Stimulated activated CD8-positive, alpha-beta memory T cell treated with anti-CD3 and anti-CD28 coated beads, Interleukin-15, amount 100 ng/mL, for 1 hour (primary cell): ENCODE results near the gene RAB30.

Experiments
- DNase-seq: peaks from one replicate; pipeline ENCODE4 v3.0.0-alpha.2; 2020; ENCODE audit warnings: low read depth

The RAB30 gene

DNA sequence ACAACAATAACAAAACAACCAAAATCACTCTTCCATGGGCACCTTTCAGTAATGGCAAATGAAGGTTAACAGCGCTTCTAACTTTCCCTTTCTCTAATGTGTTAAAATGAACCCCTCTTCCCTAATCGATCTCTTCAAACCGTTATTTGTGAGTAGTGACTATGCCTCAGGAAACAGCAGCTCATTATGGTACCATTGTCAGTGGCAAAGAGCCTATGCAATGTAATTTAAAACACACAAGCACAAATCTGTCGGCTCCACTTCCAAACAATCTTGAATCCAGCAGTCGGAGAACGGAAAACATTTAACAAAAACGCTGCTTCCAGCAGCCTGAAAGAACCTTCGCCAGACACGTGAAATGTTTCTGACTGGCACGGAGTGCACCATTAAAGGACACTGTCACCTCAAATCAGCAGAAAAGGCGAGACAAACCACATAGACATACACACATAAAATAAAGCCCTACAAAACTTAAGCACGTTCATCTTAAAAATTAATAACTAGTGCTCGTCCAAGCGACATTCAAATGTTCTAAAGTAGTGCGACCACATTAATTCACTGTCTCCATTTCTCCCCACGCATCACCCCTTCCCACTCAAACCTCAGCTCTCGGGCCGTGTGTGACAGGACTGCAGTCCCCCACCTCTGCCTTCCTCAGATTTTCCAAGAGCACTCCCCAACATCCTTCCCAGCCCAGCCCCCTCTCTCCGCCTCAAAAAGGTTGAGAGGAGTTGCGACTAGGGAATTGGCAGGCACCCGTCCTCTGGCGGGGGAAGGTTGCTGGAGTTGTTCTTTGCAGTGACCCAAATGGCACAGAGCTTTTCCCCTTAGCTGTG is 748 bp downstream of the RAB30 start:
- no peak for DNase-seq

DNA sequence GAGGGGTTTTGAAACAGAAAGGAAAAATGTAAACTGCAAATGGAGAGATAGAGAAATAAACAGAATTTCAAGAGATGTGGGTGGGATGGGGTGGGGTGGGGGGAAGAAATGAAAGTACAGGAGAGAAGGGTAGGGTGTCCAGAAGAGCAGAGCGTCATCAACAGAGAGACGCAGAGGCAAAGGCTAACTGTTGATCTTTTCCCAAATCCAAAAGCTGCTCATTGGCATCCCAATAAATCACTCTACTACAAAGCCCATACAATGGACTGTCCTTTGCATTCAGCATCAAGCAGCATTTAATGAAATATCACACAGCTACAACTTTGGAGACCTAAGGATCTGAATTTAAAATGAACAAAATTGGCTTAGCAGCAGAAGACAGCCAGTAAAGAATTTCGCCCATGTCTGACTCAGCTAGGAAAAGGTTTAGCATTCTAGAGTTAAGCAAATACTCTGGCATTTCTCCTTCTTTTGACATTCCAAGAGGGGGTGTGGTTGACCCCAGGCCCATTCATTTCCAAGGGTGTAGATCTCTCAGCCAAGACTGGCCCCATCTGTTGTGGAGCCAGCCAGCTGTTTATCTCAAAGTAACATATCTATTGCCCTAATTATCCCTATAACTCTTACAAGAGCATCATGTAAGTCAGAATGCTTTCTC is 1.5 kb downstream of the RAB30 start:
- DNase-seq, result no peak

DNA sequence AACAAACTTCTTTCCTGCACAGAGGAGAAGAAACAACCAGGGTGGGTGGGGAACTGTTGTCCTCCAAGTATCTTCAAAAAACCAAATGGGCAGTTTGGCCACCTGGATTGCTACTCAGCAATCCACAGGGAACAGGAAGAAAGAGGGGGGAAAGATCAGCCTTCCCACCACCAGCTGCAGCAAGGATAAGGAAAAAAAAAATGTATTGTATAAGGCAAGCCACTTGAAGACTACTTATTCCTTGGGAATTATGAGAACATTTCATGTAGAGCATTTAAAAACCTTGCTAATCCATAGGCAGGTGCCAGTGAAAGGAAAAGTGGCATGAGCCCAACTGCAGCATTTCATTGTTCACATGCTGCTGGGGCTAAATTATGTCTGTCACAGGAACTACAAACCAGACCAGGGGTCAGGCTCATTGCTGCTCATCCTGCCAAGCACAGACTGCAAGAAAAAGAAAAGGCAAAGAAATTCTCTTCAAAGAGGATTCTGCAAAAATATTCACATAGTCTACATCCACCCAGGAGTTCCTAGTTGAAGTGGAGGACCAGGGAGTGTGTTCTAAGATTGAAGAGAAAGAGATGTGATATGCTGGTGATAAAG is 2.2 kb downstream of the RAB30 start:
- DNase-seq, result no peak

DNA sequence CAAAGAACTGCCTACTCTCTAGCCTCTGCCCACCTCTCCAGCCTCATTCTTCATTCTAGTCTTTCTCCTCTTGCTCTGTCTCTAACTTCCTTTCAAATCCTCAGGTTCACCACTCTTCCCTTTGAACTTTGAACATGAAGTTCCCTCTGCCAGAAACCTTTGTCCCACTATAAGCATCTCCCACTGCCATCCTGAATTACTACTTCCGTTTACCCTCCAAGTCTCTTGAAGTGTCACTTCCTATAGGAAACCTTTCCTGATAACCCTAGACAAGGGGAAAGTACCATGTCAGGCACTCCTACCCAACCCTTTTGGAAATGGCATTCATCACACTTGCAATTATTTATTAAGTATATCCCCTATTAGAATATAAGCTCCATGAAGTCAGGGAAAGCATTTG is 3.1 kb downstream of the RAB30 start:
- no peak for DNase-seq

DNA sequence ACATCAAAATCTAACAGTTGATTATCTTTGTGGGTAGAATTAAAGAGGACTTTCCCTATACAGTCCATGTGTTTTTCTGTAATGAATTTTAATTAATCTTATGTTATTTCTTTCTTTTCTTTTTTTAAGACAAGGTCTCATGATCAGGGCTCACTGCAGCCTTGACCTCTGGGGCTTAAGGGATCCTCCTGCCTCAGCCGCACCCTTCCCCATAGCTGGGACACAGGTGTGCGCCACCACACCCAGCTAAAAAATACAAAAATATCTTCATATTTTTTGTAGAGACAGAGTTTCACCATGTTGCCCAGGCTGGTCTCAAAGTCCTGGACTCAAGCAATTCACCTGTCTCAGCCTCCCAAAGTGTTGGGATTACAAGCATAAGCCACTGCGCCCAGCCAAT is 7.7 kb downstream of the RAB30 start:
- no peak for DNase-seq

DNA sequence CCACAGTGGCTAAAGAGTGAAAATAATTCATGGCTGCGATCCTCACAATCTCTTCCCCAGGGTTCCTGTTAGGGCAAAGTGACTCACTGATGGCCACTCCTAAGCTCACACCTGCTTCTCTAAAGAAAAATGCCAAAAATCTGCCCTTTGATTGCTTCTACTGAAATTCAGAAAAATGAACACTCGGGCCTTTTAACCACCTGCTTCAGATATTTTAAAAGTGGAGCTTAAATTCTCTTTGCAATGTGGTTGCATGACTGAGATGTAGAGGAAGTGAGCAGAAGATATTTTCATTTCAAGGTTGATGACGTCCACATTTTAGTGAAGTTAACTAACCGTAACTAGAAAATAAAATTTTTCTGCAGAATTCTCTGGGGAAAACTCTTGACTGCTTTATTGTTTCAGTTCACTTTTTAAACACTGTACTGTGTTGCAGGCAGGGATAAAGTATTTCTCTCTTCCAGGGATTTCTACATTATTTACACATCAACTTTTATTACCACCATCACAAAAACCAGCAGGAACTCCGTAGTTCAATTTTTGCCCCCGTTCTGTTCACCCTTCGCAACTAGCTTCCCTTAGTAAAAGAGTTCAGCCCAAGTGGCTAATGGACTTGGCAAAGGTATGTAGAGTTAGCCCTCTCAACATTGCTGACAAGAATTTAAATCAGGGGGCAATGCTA is 8.5 kb downstream of the RAB30 start:
- DNase-seq, result no peak

DNA sequence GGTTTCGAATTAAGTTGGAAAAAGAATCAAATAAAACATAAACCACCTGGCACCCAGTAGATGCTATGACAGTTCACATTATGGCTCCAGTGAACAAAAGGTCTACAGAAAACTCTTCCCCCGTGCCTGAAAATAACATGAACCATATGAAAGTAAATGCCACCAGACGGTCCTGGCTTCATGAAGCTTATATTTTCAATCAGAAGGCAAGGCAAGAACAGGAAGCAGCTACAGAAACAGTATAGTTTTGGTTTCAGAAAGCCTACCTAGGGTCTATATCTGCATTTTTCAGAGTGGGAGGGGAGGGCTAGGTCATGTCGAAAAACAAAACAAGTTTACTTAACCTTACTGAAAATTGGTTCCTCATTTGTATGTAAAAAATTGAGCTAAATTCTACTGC is 9.8 kb downstream of the RAB30 start:
- DNase-seq, result no peak

DNA sequence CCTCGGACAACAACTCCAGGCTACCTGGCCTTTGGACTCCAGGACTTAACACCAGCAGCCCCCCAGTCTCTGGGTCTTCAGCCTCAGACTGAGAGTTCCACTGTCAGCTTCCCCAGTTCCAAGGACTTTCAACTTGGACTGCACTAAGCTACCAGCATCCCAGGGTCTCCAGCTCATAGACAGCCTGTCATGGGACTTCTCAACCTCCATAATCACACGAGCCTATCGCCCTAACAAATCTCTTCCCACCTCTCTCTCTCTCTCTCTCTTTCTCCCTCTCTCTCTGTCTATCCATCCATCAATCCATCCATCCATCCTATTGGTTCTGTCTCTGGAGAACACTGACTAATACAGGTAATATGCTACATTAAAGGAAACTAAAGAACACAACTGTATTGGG is 10.7 kb downstream of the RAB30 start:
- no peak for DNase-seq

DNA sequence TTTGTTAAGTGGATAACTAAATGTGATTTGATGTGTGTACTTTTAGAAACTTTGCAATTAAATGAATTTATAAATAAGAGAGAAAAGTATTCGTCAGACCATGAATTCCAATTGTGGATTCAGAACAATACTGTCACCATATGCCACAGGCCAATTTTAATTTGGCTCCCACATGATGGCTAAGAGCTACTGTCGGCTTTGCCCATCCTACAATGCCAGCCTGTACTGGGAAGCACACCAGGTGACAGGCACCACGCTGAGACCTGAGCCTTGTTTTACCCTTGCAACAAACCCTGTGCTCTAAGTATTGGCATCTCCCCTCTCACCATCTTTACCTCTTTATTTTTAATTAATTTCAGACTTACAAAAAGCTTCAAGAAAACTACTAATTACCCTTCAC is 14.0 kb downstream of the RAB30 start:
- DNase-seq, result no peak

DNA sequence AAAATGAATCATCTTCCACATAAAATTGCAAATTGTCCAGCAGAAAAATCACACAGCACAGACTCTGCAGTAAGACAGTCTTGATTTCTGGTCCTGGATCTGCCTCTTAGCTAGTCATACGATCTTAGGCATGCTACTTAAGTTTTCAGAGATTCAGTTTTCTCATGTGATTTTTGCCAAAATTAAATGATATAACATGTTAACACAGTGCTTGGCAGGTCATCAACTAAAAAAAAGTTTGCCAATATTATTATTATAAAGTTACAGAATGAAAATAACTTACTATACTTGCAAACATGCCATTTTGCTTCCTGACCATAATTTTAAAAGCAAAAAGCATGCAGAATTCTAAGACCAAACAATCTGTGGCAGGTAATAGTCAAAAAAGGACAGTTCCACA is 15.1 kb downstream of the RAB30 start:
- DNase-seq, result no peak

DNA sequence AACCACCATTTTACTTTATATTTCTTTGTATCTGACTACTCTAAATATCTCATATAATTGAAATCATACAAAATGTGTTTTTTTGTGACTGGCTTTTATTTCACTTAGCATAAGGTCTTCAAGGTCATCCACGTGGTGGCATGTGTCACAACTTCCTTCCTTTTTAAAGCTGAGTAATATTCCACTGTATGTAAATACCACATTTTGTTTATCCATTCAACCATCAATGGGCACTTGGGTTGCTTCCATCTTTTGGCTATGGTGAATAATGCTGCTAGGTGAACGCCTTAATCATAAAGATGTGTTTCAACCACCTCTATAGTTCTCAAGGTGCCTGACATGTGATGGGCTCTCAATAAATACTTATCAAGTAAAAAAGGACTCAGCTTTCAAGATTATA is 15.5 kb downstream of the RAB30 start:
- DNase-seq, result no peak

DNA sequence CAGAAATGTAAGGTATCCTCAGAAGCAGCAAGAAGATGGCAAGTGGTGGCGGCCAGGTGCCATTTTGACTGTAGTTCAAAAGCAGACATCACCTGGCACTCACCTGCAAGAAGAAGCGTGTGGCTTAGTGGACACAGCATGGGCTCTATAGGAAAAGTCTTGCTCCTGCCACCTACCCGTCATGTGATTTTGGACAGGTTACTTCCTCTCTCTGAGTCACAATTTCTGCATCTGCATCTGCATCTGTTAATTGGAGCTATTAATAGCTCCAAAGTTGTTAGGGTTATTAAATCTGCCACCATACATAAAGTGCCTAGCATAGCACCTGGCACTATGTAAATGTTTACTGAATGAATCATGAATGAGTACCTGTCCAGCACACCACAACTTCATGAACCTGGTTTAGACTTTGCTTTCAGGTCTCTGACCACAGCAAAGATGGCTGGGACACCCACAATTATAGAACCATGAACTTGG is 16.8 kb downstream of the RAB30 start:
- no peak for DNase-seq

DNA sequence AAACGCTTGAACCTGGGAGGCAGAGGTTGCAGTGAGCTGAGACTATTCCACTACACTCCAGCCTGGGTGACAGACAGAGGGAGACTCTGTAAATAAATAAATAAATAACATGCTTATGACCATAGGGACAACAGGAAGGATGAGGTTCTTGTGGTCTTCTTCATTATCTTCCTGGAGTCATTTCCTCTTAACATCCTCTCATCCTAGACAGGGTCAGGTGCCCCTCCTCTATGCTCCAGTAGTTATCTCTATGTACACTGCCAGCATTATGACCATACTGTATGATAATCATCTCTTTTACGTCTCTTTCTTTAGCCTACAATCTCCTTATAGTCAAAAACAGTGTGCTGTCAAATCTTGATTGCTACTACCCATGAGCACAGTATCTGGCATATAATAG is 17.7 kb downstream of the RAB30 start:
- DNase-seq, result no peak

DNA sequence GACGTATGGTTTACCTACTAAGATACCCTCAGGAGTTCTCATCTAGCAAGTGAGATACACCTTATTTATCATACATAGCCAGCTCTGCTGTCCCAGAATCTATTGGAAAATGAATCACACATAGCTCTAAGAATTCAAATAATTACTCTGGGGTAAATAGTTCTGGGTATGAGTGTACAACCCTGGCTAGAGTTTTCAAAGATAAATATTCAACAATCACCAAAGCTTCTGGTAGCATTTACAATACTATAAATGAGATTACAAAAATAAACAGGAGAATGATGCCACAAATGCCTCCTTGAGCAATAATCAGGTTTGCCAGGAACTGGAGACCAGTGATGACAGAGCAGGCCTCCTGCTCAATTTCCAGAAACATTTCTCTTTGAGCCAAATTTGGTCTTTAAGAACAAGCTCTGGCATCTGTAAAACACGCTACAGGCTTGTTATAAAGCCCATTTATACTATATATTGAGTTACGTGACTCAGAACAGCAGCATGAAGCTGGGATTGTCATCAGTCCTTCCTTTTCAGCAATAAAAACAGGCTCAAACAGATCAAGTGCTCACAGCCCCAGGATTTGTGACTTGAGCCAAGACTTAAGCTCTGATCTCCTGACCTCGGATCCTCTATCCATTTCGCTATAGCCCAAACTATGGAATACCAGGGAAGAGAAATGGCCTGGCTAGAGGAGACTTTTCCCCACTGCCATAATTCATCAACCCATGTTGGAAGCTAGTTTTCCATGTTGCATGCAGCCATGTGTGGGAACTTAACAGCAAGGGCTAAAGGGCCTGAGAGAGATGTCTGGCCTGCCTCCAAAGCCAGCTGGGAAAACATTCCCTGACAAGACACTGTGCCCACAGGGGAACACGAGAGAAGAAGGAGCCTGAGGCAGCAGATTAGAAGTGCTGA is 19.7 kb downstream of the RAB30 start:
- DNase-seq, result no peak

DNA sequence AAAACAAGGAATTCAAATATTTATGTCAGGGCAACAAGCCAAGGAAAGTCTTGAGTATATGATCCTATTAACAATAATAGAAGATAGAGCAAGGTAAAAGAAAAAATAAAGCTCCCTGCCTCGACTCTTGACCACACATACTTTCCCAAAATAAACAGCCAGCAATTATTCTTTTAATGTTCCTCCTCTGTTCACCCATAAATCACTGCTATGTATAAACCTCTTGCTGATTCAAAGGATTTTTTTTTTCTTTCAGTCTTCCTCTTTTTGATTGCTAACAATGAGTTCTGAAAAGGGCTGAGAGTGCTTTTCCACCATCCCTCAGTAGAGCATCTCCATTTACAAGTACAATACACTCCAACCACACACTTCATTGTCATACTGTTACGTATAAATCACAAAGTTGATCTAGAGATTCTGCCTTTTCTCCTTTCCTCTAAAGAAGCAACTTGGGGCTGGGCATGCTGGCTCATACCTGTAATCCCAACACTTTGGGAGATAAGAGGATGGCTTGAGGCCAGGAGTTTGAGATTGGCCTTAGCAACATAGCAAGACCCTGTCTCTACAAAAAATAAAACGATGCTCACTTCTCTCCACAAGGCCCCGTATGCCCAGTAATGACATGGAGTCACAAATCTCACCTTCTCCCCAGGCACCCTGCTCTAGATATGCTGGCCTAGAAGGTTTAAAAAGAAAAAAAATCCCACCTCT is 24.0 kb downstream of the RAB30 start:
- DNase-seq, result no peak

DNA sequence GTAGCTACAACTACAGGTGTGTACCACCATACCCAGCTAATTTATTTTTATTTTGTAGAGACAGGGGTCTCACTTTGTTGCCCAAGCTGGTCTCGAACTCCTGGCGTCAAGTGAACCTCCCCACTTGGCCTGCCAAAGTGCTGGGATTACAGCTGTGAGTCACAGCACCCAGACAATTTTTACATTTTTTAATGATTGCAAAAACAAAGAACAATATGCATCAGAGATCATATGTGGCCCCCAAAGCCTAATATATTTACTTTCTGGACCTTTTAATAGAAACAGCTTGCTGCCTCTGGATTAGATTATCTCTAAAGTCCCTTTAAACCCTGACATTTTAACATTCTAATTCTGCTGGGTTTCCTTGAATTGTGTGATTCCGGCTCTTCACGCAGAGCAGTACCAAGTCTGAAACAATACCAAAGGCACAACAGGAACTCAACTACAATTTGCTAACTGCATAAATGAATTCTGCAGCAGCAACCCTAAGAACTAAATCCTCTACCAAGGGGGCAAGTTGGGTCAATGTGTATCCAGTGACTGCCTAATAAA is 25.0 kb downstream of the RAB30 start:
- DNase-seq, result no peak

DNA sequence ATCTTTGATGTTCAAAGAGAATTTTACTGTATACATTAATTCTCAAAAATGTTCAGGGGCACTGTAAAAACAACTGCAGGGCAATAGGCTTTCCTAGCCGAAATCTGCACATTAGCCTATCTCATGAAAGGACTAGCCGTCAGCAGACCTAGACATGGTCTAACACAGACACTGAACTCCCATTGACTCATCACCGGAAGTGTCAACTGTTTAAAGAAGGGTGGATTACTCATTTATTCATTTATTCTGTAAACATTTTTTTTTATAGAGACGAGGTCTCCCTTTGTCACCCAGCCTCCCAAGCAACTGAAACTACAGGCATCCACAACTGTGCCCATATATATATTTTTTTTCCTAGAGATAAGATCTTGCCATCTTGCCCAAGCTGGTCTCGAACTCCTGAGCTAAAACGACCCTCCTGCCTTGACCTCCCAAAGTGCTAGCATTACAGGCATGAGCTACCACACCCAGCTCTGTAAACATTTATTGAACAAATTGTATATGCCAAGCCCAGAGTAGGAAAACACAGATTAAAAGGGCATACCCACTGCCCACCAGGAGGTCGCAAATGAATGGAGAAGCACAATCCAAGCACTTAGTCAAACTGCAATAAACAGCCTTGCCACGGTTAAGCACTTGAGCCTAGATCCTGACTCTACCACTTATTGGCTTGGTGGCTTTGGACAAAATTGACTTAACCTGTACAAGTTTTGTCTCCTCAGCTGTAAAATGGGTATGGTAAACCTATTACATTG is 26.6 kb downstream of the RAB30 start:
- no peak for DNase-seq

DNA sequence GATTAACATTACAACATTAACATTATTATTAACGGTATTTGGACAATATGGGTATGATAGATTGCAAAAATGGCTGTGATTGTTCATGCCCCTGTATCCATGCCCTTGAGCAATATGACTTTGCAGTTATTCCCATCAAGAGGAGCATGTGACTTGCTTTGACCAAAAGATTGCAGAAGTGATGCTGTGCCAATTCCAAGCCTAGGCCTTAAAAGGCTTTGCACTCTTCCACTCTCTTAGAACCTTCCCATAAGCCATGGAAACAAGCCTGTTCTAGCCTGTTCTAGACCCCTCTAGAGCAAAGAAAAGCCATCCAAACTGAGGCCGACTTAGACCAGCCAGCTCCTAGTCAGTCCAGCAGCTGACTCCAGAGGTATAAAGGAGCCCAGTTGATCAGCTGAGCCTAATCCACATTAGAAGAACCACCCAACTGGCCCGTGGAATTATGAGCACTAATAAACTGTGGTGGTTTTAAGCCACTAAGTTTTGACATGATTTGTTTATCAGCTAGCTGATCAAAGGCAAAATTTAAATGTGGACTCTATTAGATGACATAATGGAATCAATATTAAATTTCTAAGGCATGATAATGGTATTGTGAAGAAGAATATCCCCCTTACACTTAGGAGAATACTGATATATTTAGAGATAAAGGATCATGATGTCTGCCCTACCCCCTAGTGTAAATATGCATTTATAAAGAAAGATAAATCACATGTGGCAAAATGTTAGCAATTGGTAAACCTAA is 28.6 kb downstream of the RAB30 start:
- no peak for DNase-seq

DNA sequence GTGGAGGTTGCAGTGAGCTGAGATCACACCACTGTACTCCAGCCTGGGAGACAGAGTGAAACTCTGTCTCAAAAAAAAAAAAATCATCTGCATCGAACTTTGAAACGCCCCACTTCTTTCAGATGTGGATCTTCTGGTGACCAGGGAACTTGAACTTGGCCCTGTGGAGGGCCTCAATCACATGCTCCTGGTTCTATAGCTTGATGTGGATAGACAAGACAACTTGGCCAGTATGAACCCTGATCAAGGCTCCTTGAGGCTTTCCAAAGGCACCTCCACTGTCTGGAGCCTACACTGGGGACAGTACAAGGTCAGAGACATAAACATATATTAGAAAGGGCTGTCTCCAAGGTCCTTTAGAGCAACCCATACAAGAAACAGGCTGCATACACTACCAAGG is 30.6 kb downstream of the RAB30 start:
- DNase-seq, result no peak
